A549 (cell line): Measurements from ENCODE around the gene WDR72. TPM values are rescaled to one million over a fixed set of nuclear protein-coding genes. Genes with fewer than 3 reads are reported as not detected.

Source experiments
- ATAC-seq, 2 experiments: fragments of 200-7000 bp in 1 of 2; fragments of >200 bp in 1 of 2; cut with Nextera tagmentation in 1 of 2; cut with Tn5 transposase in 1 of 2; 3 replicates each; pipeline versions ENCODE4 v1.8.0 to v1.9.1; 2018 to 2020; ENCODE audit warnings: mild to moderate bottlenecking in 1 of 2, moderate library complexity in 1 of 2
- CTCF ChIA-PET: fragments of 300-600 bp; sonication (Branson Sonifier 250); formaldehyde crosslinking; extraction: SDS; loops from one replicate; lab custom pipeline; 2021; ENCODE audit warnings: antibody characterized with exemption, inconsistent platforms; lab: Yijun Ruan, JAX
- POLR2A ChIA-PET: fragments of 350-600 bp; formaldehyde crosslinking; extraction: SDS; loops from one replicate; lab custom pipeline; 2021; ENCODE audit warnings: antibody characterized with exemption, inconsistent platforms; lab: Yijun Ruan, JAX
- DNase-seq, 2 experiments: peaks; one replicate each; pipeline versions ENCODE4 v3.0.0 to v3.0.0-alpha.2; 2011 to 2016; ENCODE audit warnings: low read depth in 1 of 2, low spot score in 1 of 2
- FAIRE-seq: peaks from 2 replicates; lab custom pipeline; 2011; peaks lifted over from hg19 to GRCh38; lab: Jason Lieb, UNC
- H3K27ac ChIP-seq, 2 experiments: fragments of >200 bp; sonication (Bioruptor Twin); formaldehyde crosslinking; 3 replicates each; pipeline ENCODE4 v1.5.1; 2016 to 2017
- H3K4me1 ChIP-seq: fragments of >200 bp; sonication (Bioruptor Twin); formaldehyde crosslinking; 3 replicates; pipeline ENCODE4 v1.6.1; 2016
- H3K4me2 ChIP-seq: fragments of >200 bp; sonication (Bioruptor Twin); formaldehyde crosslinking; 3 replicates; pipeline ENCODE4 v1.6.1; 2016
- H3K4me3 ChIP-seq: fragments of >200 bp; sonication (Bioruptor Twin); formaldehyde crosslinking; 3 replicates; pipeline ENCODE4 v1.5.1; 2016
- H3K9me3 ChIP-seq: fragments of >200 bp; sonication (Bioruptor Twin); formaldehyde crosslinking; 3 replicates; pipeline ENCODE4 v1.6.1; 2016
- BHLHE40 ChIP-seq: IDR thresholded peaks from 2 replicates; pipeline ENCODE4 v1.6.1; 2012; ENCODE audit warnings: low read depth, low read length, inconsistent platforms
- CHD4 ChIP-seq: fragments of 200-600 bp; sonication (generic); IDR thresholded peaks from 2 replicates; pipeline ENCODE4 v1.6.1; 2016; ENCODE audit warnings: antibody characterized with exemption, mild to moderate bottlenecking, borderline replicate concordance
- GATA3 ChIP-seq: IDR thresholded peaks from 2 replicates; pipeline ENCODE4 v1.6.1; 2012; ENCODE audit warnings: borderline replicate concordance
- HES2 ChIP-seq: fragments of >200 bp; sonication (Bioruptor Twin); formaldehyde crosslinking; IDR thresholded peaks from 2 replicates; pipeline ENCODE4 v1.6.1; 2016
- JUN ChIP-seq, 2 experiments: fragments of >200 bp; sonication (Bioruptor Twin); formaldehyde crosslinking; IDR thresholded peaks; 2 replicates in 1 of 2; 3 replicates in 1 of 2; pipeline ENCODE4 v1.6.1; 2016 to 2017
- KDM1A ChIP-seq: fragments of 200-600 bp; sonication (generic); IDR thresholded peaks from 2 replicates; pipeline ENCODE4 v1.6.1; 2016; ENCODE audit warnings: low read depth, mild to moderate bottlenecking
- KDM5A ChIP-seq: fragments of 200-600 bp; sonication (generic); IDR thresholded peaks from 2 replicates; pipeline ENCODE4 v1.6.1; 2016; ENCODE audit warnings: antibody characterized with exemption, mild to moderate bottlenecking
- MAFK ChIP-seq: fragments of 450-650 bp; IDR thresholded peaks from 2 replicates; pipeline ENCODE4 v1.6.1; 2014; ENCODE audit not compliant: partially characterized antibody
- MAZ ChIP-seq: fragments of 150-350 bp; IDR thresholded peaks from 2 replicates; pipeline ENCODE4 v1.6.1; 2014; ENCODE audit warnings: antibody characterized with exemption, low read depth, low read length, borderline replicate concordance
- NFE2L2 ChIP-seq: fragments of 150-350 bp; conservative IDR thresholded peaks from 2 replicates; pipeline ENCODE4 v1.6.1; 2014; ENCODE audit warnings: low read length
- PHF8 ChIP-seq: fragments of 200-600 bp; sonication (generic); IDR thresholded peaks from 2 replicates; pipeline ENCODE4 v1.6.1; 2016; ENCODE audit warnings: low read depth, mild to moderate bottlenecking, antibody characterized with exemption, moderate library complexity, borderline replicate concordance
- POLR2A ChIP-seq: IDR thresholded peaks from 2 replicates; pipeline ENCODE4 v1.6.1; 2012; ENCODE audit warnings: mild to moderate bottlenecking, low read length
- RAD21 ChIP-seq, 2 experiments: fragments of >200 bp in 1 of 2; sonication (Bioruptor Twin) in 1 of 2; formaldehyde crosslinking in 1 of 2; IDR thresholded peaks in 1 of 2; conservative IDR thresholded peaks in 1 of 2; 2 replicates in 1 of 2; 3 replicates in 1 of 2; pipeline ENCODE4 v1.6.1; 2012 to 2018; ENCODE audit warnings: inconsistent platforms in 1 of 2
- REST ChIP-seq: fragments of 200-600 bp; sonication (generic); IDR thresholded peaks from 2 replicates; pipeline ENCODE4 v1.6.1; 2016; ENCODE audit warnings: antibody characterized with exemption, mild to moderate bottlenecking, moderate library complexity
- SMC3 ChIP-seq: fragments of >200 bp; sonication (Bioruptor Twin); formaldehyde crosslinking; IDR thresholded peaks from 3 replicates; pipeline ENCODE4 v1.6.1; 2018; ENCODE audit warnings: inconsistent platforms
- USF2 ChIP-seq: fragments of 450-650 bp; IDR thresholded peaks from 2 replicates; pipeline ENCODE4 v1.6.1; 2014; ENCODE audit warnings: antibody characterized with exemption
- ZFP36 ChIP-seq: fragments of 450-650 bp; IDR thresholded peaks from 2 replicates; pipeline ENCODE4 v1.6.1; 2014; ENCODE audit warnings: borderline replicate concordance; ENCODE audit not compliant: partially characterized antibody
- ZSCAN20 ChIP-seq: fragments of 250-450 bp; sonication (Bioruptor Pico); IDR thresholded peaks from 2 replicates; pipeline ENCODE4 v1.8.0; 2022; ENCODE audit warnings: mild to moderate bottlenecking, moderate library complexity
- WGBS: methylation state at CpG from one replicate; pipeline ENCODE4 v1.1.6; 2017; ENCODE audit errors: missing lambda C conversion rate; 5-methylcytosine and 5-hydroxymethylcytosine counted together
- polyA plus RNA-seq, 4 experiments: library from polyadenylated mRNA; depleted of rRNA in 3 of 4; stranded (reverse); fragments of >200 nt; fragmentation: RNase III in 1 of 4; extraction: RNeasy Plus Mini Kit Qiagen cat#74134 plus additional on column Dnase treatment in 1 of 4; gene quantifications; 2 replicates in 3 of 4; 3 replicates in 1 of 4; pipeline ENCODE4 v1.2.3, GENCODE V29; 2011 to 2017
- TF ChIP-seq, protein P1 (sequence below): IDR thresholded peaks from 2 replicates; pipeline ENCODE4 v1.6.1; 2012
- TF ChIP-seq, protein P2 (sequence below): fragments of 150-350 bp; IDR thresholded peaks from 2 replicates; pipeline ENCODE4 v1.6.1; 2014; ENCODE audit warnings: low read depth, mild to moderate bottlenecking, low read length

Gene WDR72
- polyA plus RNA-seq, 2 of the 4 experiments (the other 2 are of a cell fraction): 12.0 to 28.5 TPM

DNA sequence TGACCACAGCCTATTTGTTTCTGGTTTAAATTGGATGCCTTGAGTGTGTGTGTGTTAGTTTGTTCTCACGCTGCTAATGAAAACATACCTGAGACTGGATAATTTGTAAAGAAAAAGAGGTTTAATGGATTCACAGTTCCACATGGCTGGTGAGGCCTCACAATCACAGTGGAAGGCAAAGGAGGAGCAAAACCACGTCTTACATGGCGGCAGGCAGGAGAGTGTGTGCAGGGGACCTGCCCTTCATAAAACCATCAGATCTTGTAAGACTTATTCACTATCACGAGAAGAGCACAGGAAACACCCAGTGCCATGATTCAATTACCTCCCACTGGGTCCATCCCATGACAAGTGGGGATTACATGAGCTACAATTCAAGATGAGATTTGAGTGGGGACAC lies 260.5 kb downstream of the WDR72 start:
- ATAC-seq: no peak
- FAIRE-seq: no peak
- H3K27ac ChIP-seq: no peak overlapping the region
- H3K4me1 ChIP-seq: no peaks in the 10 kb centered on the region
- H3K4me2 ChIP-seq: no peak overlapping the region
- H3K4me3 ChIP-seq: no peak overlapping the region
- DNase-seq: no peak
- H3K9me3 ChIP-seq: no peaks in the 10 kb centered on the region
- ChIA-PET POLR2A (no interaction called here), CTCF (no interaction called here)
- 75% methylated on average over 4 of the region's 4 CpGs for WGBS
- TF ChIP-seq BHLHE40: no peak
- no peak for TF ChIP-seq NFE2L2
- TF ChIP-seq ZSCAN20 (CRISPR knock-in tag): no peak
- no peak for TF ChIP-seq JUN (IDR thresholded peaks at IDR 0.05)
- TF ChIP-seq USF2: no peak
- TF ChIP-seq SMC3: no peak
- TF ChIP-seq HES2: no peak
- no peak for TF ChIP-seq PHF8
- no peak for TF ChIP-seq REST
- no peak for TF ChIP-seq MAZ
- TF ChIP-seq GATA3: no peak
- TF ChIP-seq KDM5A: no peak
- no peak for TF ChIP-seq ZFP36
- TF ChIP-seq RAD21 (conservative IDR thresholded peaks at IDR 0.05 in 1 of 2, IDR thresholded peaks at IDR 0.05 in 1 of 2): no peak
- TF ChIP-seq, protein P1, sequence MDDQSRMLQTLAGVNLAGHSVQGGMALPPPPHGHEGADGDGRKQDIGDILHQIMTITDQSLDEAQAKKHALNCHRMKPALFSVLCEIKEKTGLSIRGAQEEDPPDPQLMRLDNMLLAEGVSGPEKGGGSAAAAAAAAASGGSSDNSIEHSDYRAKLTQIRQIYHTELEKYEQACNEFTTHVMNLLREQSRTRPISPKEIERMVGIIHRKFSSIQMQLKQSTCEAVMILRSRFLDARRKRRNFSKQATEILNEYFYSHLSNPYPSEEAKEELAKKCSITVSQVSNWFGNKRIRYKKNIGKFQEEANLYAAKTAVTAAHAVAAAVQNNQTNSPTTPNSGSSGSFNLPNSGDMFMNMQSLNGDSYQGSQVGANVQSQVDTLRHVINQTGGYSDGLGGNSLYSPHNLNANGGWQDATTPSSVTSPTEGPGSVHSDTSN: no peak
- no peak for TF ChIP-seq CHD4
- TF ChIP-seq, protein P2, sequence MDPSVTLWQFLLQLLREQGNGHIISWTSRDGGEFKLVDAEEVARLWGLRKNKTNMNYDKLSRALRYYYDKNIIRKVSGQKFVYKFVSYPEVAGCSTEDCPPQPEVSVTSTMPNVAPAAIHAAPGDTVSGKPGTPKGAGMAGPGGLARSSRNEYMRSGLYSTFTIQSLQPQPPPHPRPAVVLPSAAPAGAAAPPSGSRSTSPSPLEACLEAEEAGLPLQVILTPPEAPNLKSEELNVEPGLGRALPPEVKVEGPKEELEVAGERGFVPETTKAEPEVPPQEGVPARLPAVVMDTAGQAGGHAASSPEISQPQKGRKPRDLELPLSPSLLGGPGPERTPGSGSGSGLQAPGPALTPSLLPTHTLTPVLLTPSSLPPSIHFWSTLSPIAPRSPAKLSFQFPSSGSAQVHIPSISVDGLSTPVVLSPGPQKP: no peak
- no peak for TF ChIP-seq POLR2A
- TF ChIP-seq, all 56 proteins: peak for 0

GRCh38 chr15:53490341-53490740 lies 269.1 kb downstream of the WDR72 start:
- CTCF ChIA-PET: no interaction called here
- TF ChIP-seq KDM1A (no peak), MAFK (peak; percentile 76)

More at GRCh38 chr15:53490341-53490740, 269.1 kb downstream of the WDR72 start:
- no peak for ATAC-seq
- H3K4me2 ChIP-seq: no peak overlapping the region
- POLR2A ChIA-PET: no interaction called here
- FAIRE-seq: no peak
- H3K4me1 ChIP-seq: no peaks in the 10 kb centered on the region
- H3K27ac ChIP-seq: no peak overlapping the region
- no peaks in the 10 kb centered on the region for H3K9me3 ChIP-seq
- H3K4me3 ChIP-seq: no peak overlapping the region
- DNase-seq: no peak
